ENCODE measurements around the gene C6orf52. TPM values are rescaled to one million over a fixed set of nuclear protein-coding genes. Genes with fewer than 3 reads are reported as not detected.
A peak's percentile ranks its signal among the peaks of the same experiment; 100 is the strongest.
"Not testable (repeated sequence)": the region's sequence is repeated elsewhere in the genome, so short reads cannot be mapped to it uniquely, and the experiment has no call there.

Gene C6orf52
- total RNA-seq (2014; rRNA removed): not detected in 2 replicates
- polyA plus RNA-seq (2012): 1.9 TPM

- DNase-seq (ENCODE audit: low read depth): peak; percentile 91
These were observed at the start of gene C6orf52, which contains the start of gene PAK1IP1 for GRCh38 chr6:10694302-10695085. Gene C6orf52, minus strand, starts transcription at chr6:10694616. Its CDS starts 7,066 bp downstream, at chr6:10687550. Gene PAK1IP1, plus strand, starts transcription at chr6:10694972. Its CDS starts 14 bp downstream, at chr6:10694986.

GRCh38 chr6:10743515-10743914 is 49.1 kb upstream of the C6orf52 start:
- DNase-seq (ENCODE audit: low read depth): no peak

GRCh38 chr6:10742251-10742650 is 47.8 kb upstream of the C6orf52 start:
- no peak for DNase-seq (ENCODE audit: low read depth)

- not testable (repeated sequence) for DNase-seq (ENCODE audit: low read depth)
These were observed 47.2 kb upstream of the C6orf52 start for GRCh38 chr6:10741643-10742042.

- no peak for DNase-seq (ENCODE audit: low read depth)
These were observed 45.6 kb upstream of the C6orf52 start for GRCh38 chr6:10740061-10740460.

GRCh38 chr6:10736731-10737130 is 42.3 kb upstream of the C6orf52 start:
- no peak for DNase-seq (ENCODE audit: low read depth)

- DNase-seq (ENCODE audit: low read depth): no peak
These were observed 39.4 kb upstream of the C6orf52 start for GRCh38 chr6:10733863-10734262.

GRCh38 chr6:10733151-10733715 is 38.8 kb upstream of the C6orf52 start:
- DNase-seq (ENCODE audit: low read depth): no peak

- DNase-seq (ENCODE audit: low read depth): no peak
These were observed 35.8 kb upstream of the C6orf52 start for GRCh38 chr6:10730254-10730653.

- DNase-seq (ENCODE audit: low read depth): no peak
These were observed 31.3 kb upstream of the C6orf52 start for GRCh38 chr6:10725716-10726115.

GRCh38 chr6:10725044-10725443 is 30.6 kb upstream of the C6orf52 start:
- DNase-seq (ENCODE audit: low read depth): no peak

- DNase-seq (ENCODE audit: low read depth): peak; percentile 29
These were observed 29.1 kb upstream of the C6orf52 start for GRCh38 chr6:10723567-10723881.

- DNase-seq (ENCODE audit: low read depth): peak; percentile 95
These were observed 28.6 kb upstream of the C6orf52 start, which contains the start of gene TMEM14C for GRCh38 chr6:10722820-10723566. Gene TMEM14C, plus strand, starts transcription at chr6:10723070. Its CDS starts 1,544 bp downstream, at chr6:10724614.

- DNase-seq (ENCODE audit: low read depth): no peak
These were observed 28.1 kb upstream of the C6orf52 start for GRCh38 chr6:10722570-10722819.

- no peak for DNase-seq (ENCODE audit: low read depth)
These were observed 27.6 kb upstream of the C6orf52 start for GRCh38 chr6:10721850-10722569.

GRCh38 chr6:10720960-10721849 is 26.8 kb upstream of the C6orf52 start:
- DNase-seq (ENCODE audit: low read depth): not testable (repeated sequence)

- no peak for DNase-seq (ENCODE audit: low read depth)
These were observed 26.0 kb upstream of the C6orf52 start for GRCh38 chr6:10720265-10720959.

- no peak for DNase-seq (ENCODE audit: low read depth)
These were observed 25.5 kb upstream of the C6orf52 start for GRCh38 chr6:10719964-10720264.

- no peak for DNase-seq (ENCODE audit: low read depth)
These were observed 25.0 kb upstream of the C6orf52 start for GRCh38 chr6:10719296-10719963.

GRCh38 chr6:10713962-10714361 is 19.5 kb upstream of the C6orf52 start:
- no peak for DNase-seq (ENCODE audit: low read depth)
